Neural progenitor cell (in vitro differentiated cells): Measurements from ENCODE around the gene SDCCAG8. TPM values are rescaled to one million over a fixed set of nuclear protein-coding genes. Genes with fewer than 3 reads are reported as not detected.

Experiments
- DNase-seq: peaks from one replicate; pipeline ENCODE4 v3.0.0-alpha.2; 2016; ENCODE audit warnings: low spot score
- H2AFZ ChIP-seq: fragments of 200-600 bp; sonication (generic); replicated peaks from 2 replicates; pipeline ENCODE4 v1.6.1; 2016; ENCODE audit warnings: antibody characterized with exemption
- H3F3A ChIP-seq: fragments of 200-600 bp; sonication (generic); 2 replicates; pipeline ENCODE4 v1.6.1; 2016; ENCODE audit warnings: antibody characterized with exemption, low read depth
- H3K27ac ChIP-seq: fragments of 200-600 bp; sonication (generic); 2 replicates; pipeline ENCODE4 v1.5.1; 2016; ENCODE audit warnings: mild to moderate bottlenecking
- H3K27me3 ChIP-seq: fragments of 200-600 bp; sonication (generic); 2 replicates; pipeline ENCODE4 v1.6.1; 2016; ENCODE audit warnings: mild to moderate bottlenecking, moderate library complexity
- H3K36me3 ChIP-seq: fragments of 200-600 bp; sonication (generic); 2 replicates; pipeline ENCODE4 v1.5.1; 2016
- H3K4me1 ChIP-seq: fragments of 200-600 bp; sonication (generic); 2 replicates; pipeline ENCODE4 v1.6.1; 2016; ENCODE audit warnings: mixed run types
- H3K4me2 ChIP-seq: fragments of 200-600 bp; sonication (generic); 2 replicates; pipeline ENCODE4 v1.6.1; 2016
- H3K4me3 ChIP-seq: fragments of 200-600 bp; sonication (generic); 2 replicates; pipeline ENCODE4 v1.5.1; 2016
- H3K79me2 ChIP-seq: fragments of 200-600 bp; sonication (generic); 2 replicates; pipeline ENCODE4 v1.6.1; 2016; ENCODE audit warnings: low read depth
- H3K9ac ChIP-seq: fragments of 200-600 bp; sonication (generic); 2 replicates; pipeline ENCODE4 v1.6.1; 2016
- H3K9me3 ChIP-seq: fragments of 200-600 bp; sonication (generic); 2 replicates; pipeline ENCODE4 v1.5.1; 2016; ENCODE audit warnings: low read depth
- H4K20me1 ChIP-seq: fragments of 200-600 bp; sonication (generic); 2 replicates; pipeline ENCODE4 v1.6.1; 2016; ENCODE audit warnings: low read depth
- H3K27ac Mint-ChIP-seq: 3 replicates; pipeline ENCODE4 v1.8.0; 2021; ENCODE audit warnings: mixed read lengths
- H3K27me3 Mint-ChIP-seq: 2 replicates; pipeline ENCODE4 v1.8.0; 2022; ENCODE audit warnings: low read depth, mild to moderate bottlenecking, inconsistent platforms, moderate library complexity, mixed read lengths; ENCODE audit not compliant: insufficient read depth
- H3K36me3 Mint-ChIP-seq: 3 replicates; pipeline ENCODE4 v1.8.0; 2021; ENCODE audit warnings: mixed read lengths
- H3K4me1 Mint-ChIP-seq: 3 replicates; pipeline ENCODE4 v1.8.0; 2021; ENCODE audit warnings: mixed read lengths
- H3K4me3 Mint-ChIP-seq: 3 replicates; pipeline ENCODE4 v1.8.0; 2021; ENCODE audit warnings: mild to moderate bottlenecking, moderate library complexity, mixed read lengths
- H3K9me3 Mint-ChIP-seq: 3 replicates; pipeline ENCODE4 v1.8.0; 2020; ENCODE audit warnings: mixed read lengths
- EZH2 ChIP-seq: fragments of 200-600 bp; sonication (generic); IDR thresholded peaks from 2 replicates; pipeline ENCODE4 v1.6.1; 2017; ENCODE audit warnings: antibody characterized with exemption, mild to moderate bottlenecking, moderate library complexity
- EZH2phosphoT487 ChIP-seq: fragments of 200-600 bp; sonication (generic); IDR thresholded peaks from 2 replicates; pipeline ENCODE4 v1.6.1; 2017; ENCODE audit warnings: antibody characterized with exemption
- total RNA-seq: library from RNA; depleted of rRNA; stranded (reverse); fragments of >200 nt; gene quantifications from 2 replicates; pipeline ENCODE4 v1.2.3, GENCODE V29; 2015; ENCODE audit warnings: low replicate concordance
- TF ChIP-seq, protein P1 (sequence below): fragments of 200-600 bp; sonication (generic); IDR thresholded peaks from 2 replicates; pipeline ENCODE4 v1.5.1; 2017; ENCODE audit warnings: antibody characterized with exemption, mild to moderate bottlenecking

The SDCCAG8 gene
- total RNA-seq, 1 donor from 2014 or later: 30.3 TPM

GRCh38 chr1:243227622-243228021 lies 28.2 kb upstream of the SDCCAG8 start:
- Mint-ChIP-seq H3K36me3 (peaks cover 70% of the 10 kb centered on the region), H3K4me3 (no peak overlapping the region), H3K9me3 (peaks cover 59% of the 10 kb centered on the region), H3K27ac (no peak overlapping the region), H3K27me3 (no peaks in the 10 kb centered on the region), H3K4me1 (no peaks in the 10 kb centered on the region)
- H3K79me2 ChIP-seq: peaks cover 98% of the 10 kb centered on the region
- no peak overlapping the region for H3K27ac ChIP-seq
- peaks cover 9% of the 10 kb centered on the region for H4K20me1 ChIP-seq
- H3K27me3 ChIP-seq: no peaks in the 10 kb centered on the region
- H2AFZ ChIP-seq: no peak overlapping the region
- no peak overlapping the region for H3K4me2 ChIP-seq
- no peak for DNase-seq
- H3K4me1 ChIP-seq: no peaks in the 10 kb centered on the region
- no peak overlapping the region for H3K4me3 ChIP-seq
- H3F3A ChIP-seq: peaks cover 9% of the 10 kb centered on the region
- H3K9ac ChIP-seq: no peak overlapping the region
- H3K9me3 ChIP-seq: peaks cover 21% of the 10 kb centered on the region
- peaks cover 33% of the 10 kb centered on the region for H3K36me3 ChIP-seq
- TF ChIP-seq EZH2phosphoT487 (no peak), EZH2 (no peak)
- TF ChIP-seq, protein P1, sequence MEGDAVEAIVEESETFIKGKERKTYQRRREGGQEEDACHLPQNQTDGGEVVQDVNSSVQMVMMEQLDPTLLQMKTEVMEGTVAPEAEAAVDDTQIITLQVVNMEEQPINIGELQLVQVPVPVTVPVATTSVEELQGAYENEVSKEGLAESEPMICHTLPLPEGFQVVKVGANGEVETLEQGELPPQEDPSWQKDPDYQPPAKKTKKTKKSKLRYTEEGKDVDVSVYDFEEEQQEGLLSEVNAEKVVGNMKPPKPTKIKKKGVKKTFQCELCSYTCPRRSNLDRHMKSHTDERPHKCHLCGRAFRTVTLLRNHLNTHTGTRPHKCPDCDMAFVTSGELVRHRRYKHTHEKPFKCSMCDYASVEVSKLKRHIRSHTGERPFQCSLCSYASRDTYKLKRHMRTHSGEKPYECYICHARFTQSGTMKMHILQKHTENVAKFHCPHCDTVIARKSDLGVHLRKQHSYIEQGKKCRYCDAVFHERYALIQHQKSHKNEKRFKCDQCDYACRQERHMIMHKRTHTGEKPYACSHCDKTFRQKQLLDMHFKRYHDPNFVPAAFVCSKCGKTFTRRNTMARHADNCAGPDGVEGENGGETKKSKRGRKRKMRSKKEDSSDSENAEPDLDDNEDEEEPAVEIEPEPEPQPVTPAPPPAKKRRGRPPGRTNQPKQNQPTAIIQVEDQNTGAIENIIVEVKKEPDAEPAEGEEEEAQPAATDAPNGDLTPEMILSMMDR: no peak

GRCh38 chr1:243229526-243229925 lies 26.3 kb upstream of the SDCCAG8 start:
- Mint-ChIP-seq H3K9me3 (peaks cover 65% of the 10 kb centered on the region), H3K36me3 (peaks cover 66% of the 10 kb centered on the region), H3K27me3 (no peaks in the 10 kb centered on the region), H3K27ac (no peak overlapping the region), H3K4me3 (no peak overlapping the region), H3K4me1 (no peaks in the 10 kb centered on the region)
- no peaks in the 10 kb centered on the region for H3K27me3 ChIP-seq
- no peak overlapping the region for H3K4me3 ChIP-seq
- peaks cover 21% of the 10 kb centered on the region for H3K9me3 ChIP-seq
- no peaks in the 10 kb centered on the region for H3K4me1 ChIP-seq
- peaks cover 100% of the 10 kb centered on the region for H3K79me2 ChIP-seq
- DNase-seq: no peak
- H3K27ac ChIP-seq: no peak overlapping the region
- no peak overlapping the region for H2AFZ ChIP-seq
- H3K36me3 ChIP-seq: peaks cover 28% of the 10 kb centered on the region
- peaks cover 9% of the 10 kb centered on the region for H3F3A ChIP-seq
- TF ChIP-seq EZH2phosphoT487 (no peak), EZH2 (no peak)
- TF ChIP-seq, protein P1: no peak
- no peak overlapping the region for H3K9ac ChIP-seq
- peaks cover 8% of the 10 kb centered on the region for H4K20me1 ChIP-seq
- H3K4me2 ChIP-seq: no peak overlapping the region

GRCh38 chr1:243230914-243231313 lies 24.9 kb upstream of the SDCCAG8 start:
- no peaks in the 10 kb centered on the region for H3K4me1 Mint-ChIP-seq
- Histone ChIP-seq H3K27ac (no peak overlapping the region), H3K4me1 (no peaks in the 10 kb centered on the region), H3K79me2 (peaks cover 100% of the 10 kb centered on the region), H3F3A (peaks cover 9% of the 10 kb centered on the region), H3K27me3 (no peaks in the 10 kb centered on the region), H3K9ac (no peak overlapping the region), H3K36me3 (peaks cover 18% of the 10 kb centered on the region), H3K4me2 (no peak overlapping the region), H4K20me1 (no peaks in the 10 kb centered on the region), H2AFZ (no peak overlapping the region), H3K4me3 (no peak overlapping the region), H3K9me3 (peaks cover 21% of the 10 kb centered on the region)
- TF ChIP-seq, protein P1: no peak
- TF ChIP-seq EZH2 (no peak), EZH2phosphoT487 (no peak)
- DNase-seq: peak; percentile 12
- no peak overlapping the region for H3K27ac Mint-ChIP-seq
- H3K9me3 Mint-ChIP-seq: peaks cover 71% of the 10 kb centered on the region
- peaks cover 68% of the 10 kb centered on the region for H3K36me3 Mint-ChIP-seq
- no peaks in the 10 kb centered on the region for H3K27me3 Mint-ChIP-seq
- no peak overlapping the region for H3K4me3 Mint-ChIP-seq
